Neuronal stem cell (in vitro differentiated cells): ENCODE measurements around the gene RALGPS1.

Source experiments
- DNase-seq: peaks from one replicate; pipeline ENCODE4 v3.0.0-alpha.2; 2013; ENCODE audit warnings: low spot score
- H2AFZ ChIP-seq: one replicate; pipeline ENCODE4 v1.6.1; 2013; ENCODE audit warnings: mild to moderate bottlenecking, low read length, inconsistent platforms
- H2AK5ac ChIP-seq: 2 replicates; pipeline ENCODE4 v1.6.1; 2013; ENCODE audit warnings: low read depth, mild to moderate bottlenecking, inconsistent platforms, low read length, moderate library complexity, mixed read lengths
- H2BK120ac ChIP-seq: 2 replicates; pipeline ENCODE4 v1.6.1; 2013; ENCODE audit warnings: low read depth, mild to moderate bottlenecking, inconsistent platforms, low read length, moderate library complexity, mixed read lengths
- H2BK12ac ChIP-seq: one replicate; pipeline ENCODE4 v1.6.1; 2013; ENCODE audit warnings: low read length, inconsistent platforms
- H2BK15ac ChIP-seq: 2 replicates; pipeline ENCODE4 v1.6.1; 2013; ENCODE audit warnings: mild to moderate bottlenecking, low read length, inconsistent platforms, mixed read lengths
- H2BK5ac ChIP-seq: one replicate; pipeline ENCODE4 v1.6.1; 2013; ENCODE audit warnings: inconsistent platforms, mild to moderate bottlenecking, low read length, moderate library complexity
- H3K14ac ChIP-seq: one replicate; pipeline ENCODE4 v1.6.1; 2013; ENCODE audit warnings: low read length, inconsistent platforms
- H3K18ac ChIP-seq: 2 replicates; pipeline ENCODE4 v1.6.1; 2013; ENCODE audit warnings: low read length, inconsistent platforms
- H3K23ac ChIP-seq: 2 replicates; pipeline ENCODE4 v1.6.1; 2013; ENCODE audit warnings: low read depth, mild to moderate bottlenecking, mixed read lengths, low read length, inconsistent platforms; ENCODE audit not compliant: poor library complexity
- H3K27ac ChIP-seq: replicated peaks from 3 replicates; pipeline ENCODE4 v1.5.1; 2013; ENCODE audit warnings: low read length, inconsistent platforms
- H3K27me3 ChIP-seq, 3 experiments: 2 replicates each; pipeline ENCODE4 v1.6.1; 2013; ENCODE audit warnings: low read length in 3 of 3, mild to moderate bottlenecking in 2 of 3, inconsistent platforms in 1 of 3, low read depth in 1 of 3, mixed read lengths in 1 of 3, moderate library complexity in 1 of 3; ENCODE audit not compliant: control insufficient read depth in 3 of 3, insufficient read depth in 3 of 3
- H3K36me3 ChIP-seq, 2 donors: replicated peaks in 1 of 2; 2 replicates each; pipeline ENCODE4 v1.6.1; 2013; ENCODE audit warnings: low read length in 2 of 2; ENCODE audit not compliant: control insufficient read depth in 2 of 2, insufficient read depth in 2 of 2
- H3K4ac ChIP-seq: 2 replicates; pipeline ENCODE4 v1.6.1; 2013; ENCODE audit warnings: inconsistent platforms, mild to moderate bottlenecking, low read length, moderate library complexity
- H3K4me1 ChIP-seq, 2 donors: 1 replicate in 1 of 2; 2 replicates in 1 of 2; pipeline ENCODE4 v1.6.1; 2013; ENCODE audit warnings: low read length in 2 of 2, low read depth in 1 of 2; ENCODE audit not compliant: control insufficient read depth in 2 of 2, insufficient read depth in 1 of 2
- H3K4me2 ChIP-seq: one replicate; pipeline ENCODE4 v1.6.1; 2013; ENCODE audit warnings: mild to moderate bottlenecking, low read length, inconsistent platforms; ENCODE audit not compliant: insufficient read depth, poor library complexity, severe bottlenecking
- H3K4me3 ChIP-seq, 2 donors: 2 replicates each; pipeline ENCODE4 v1.5.1; 2013; ENCODE audit warnings: low read length in 2 of 2, mild to moderate bottlenecking in 2 of 2, inconsistent platforms in 1 of 2, moderate library complexity in 1 of 2
- H3K79me1 ChIP-seq: one replicate; pipeline ENCODE4 v1.6.1; 2013; ENCODE audit warnings: low read depth, mild to moderate bottlenecking, inconsistent platforms, low read length, moderate library complexity
- H3K9ac ChIP-seq: one replicate; pipeline ENCODE4 v1.6.1; 2013; ENCODE audit warnings: mild to moderate bottlenecking, low read depth, low read length, inconsistent platforms; ENCODE audit not compliant: poor library complexity
- H3K9me3 ChIP-seq, 2 donors: replicated peaks in 1 of 2; 2 replicates each; pipeline versions ENCODE3 to v1.6.1; 2013; ENCODE audit warnings: low read length in 2 of 2, mild to moderate bottlenecking in 2 of 2, inconsistent platforms in 1 of 2, low read depth in 1 of 2, mixed read lengths in 1 of 2, moderate library complexity in 1 of 2; ENCODE audit not compliant: control insufficient read depth in 2 of 2, insufficient read depth in 1 of 2
- H4K8ac ChIP-seq: one replicate; pipeline ENCODE4 v1.6.1; 2013; ENCODE audit warnings: low read depth, mild to moderate bottlenecking, inconsistent platforms, low read length, moderate library complexity
- H4K91ac ChIP-seq: one replicate; pipeline ENCODE4 v1.6.1; 2013; ENCODE audit warnings: low read length, low read depth, mild to moderate bottlenecking, inconsistent platforms; ENCODE audit not compliant: poor library complexity
- WGBS, 2 donors: extraction: QIAGEN DNeasy Blood & Tissue Kit; methylation state at CpG; one replicate each; pipeline ENCODE4 v1.1.7; 2013; ENCODE audit warnings: missing lambda C conversion rate in 2 of 2, mixed read lengths in 1 of 2; ENCODE audit not compliant: insufficient read length in 2 of 2, insufficient replicate concordance in 1 of 2; ENCODE audit errors: extremely low coverage in 2 of 2; 5-methylcytosine and 5-hydroxymethylcytosine counted together

Gene RALGPS1

GRCh38 chr9:127091526-127091925 is 176.9 kb downstream of the RALGPS1 start:
- WGBS, 2 donors = no CpG with 5 or more reads among the region's 13 CpGs
- Histone ChIP-seq H3K4me2 (no peak overlapping the region), H3K36me3 (peaks cover 12 to 28% of the 10 kb centered on the region in 2 donors), H2AK5ac (no peak overlapping the region), H3K23ac (no peak overlapping the region), H4K91ac (no peak overlapping the region), H2BK12ac (no peak overlapping the region), H4K8ac (no peak overlapping the region), H2BK5ac (no peak overlapping the region), H3K27me3 (no peaks in the 10 kb centered on the region), H3K4ac (no peak overlapping the region), H2BK120ac (no peak overlapping the region), H3K4me1 (no peaks in the 10 kb centered on the region), H3K9ac (no peak overlapping the region), H3K27ac (no peak overlapping the region), H3K18ac (no peak overlapping the region), H3K79me1 (no peaks in the 10 kb centered on the region), H2BK15ac (no peak overlapping the region), H2AFZ (no peak overlapping the region), H3K14ac (no peak overlapping the region), H3K9me3 (no peaks in the 10 kb centered on the region), H3K4me3 (no peak overlapping the region)
- DNase-seq = no peak

GRCh38 chr9:127092041-127092608 is 177.5 kb downstream of the RALGPS1 start:
- Histone ChIP-seq H3K9me3 (no peaks in the 10 kb centered on the region), H3K27ac (no peak overlapping the region), H3K14ac (no peak overlapping the region), H2BK5ac (no peak overlapping the region), H2BK15ac (no peak overlapping the region), H3K4me3 (no peak overlapping the region), H2BK120ac (no peak overlapping the region), H3K9ac (no peak overlapping the region), H3K36me3 (peaks cover 9 to 25% of the 10 kb centered on the region in 2 donors), H3K4ac (no peak overlapping the region), H3K18ac (no peak overlapping the region), H3K4me1 (no peaks in the 10 kb centered on the region), H2AK5ac (no peak overlapping the region), H2AFZ (no peak overlapping the region), H3K4me2 (no peak overlapping the region), H3K79me1 (no peaks in the 10 kb centered on the region), H2BK12ac (no peak overlapping the region), H3K23ac (no peak overlapping the region), H3K27me3 (no peaks in the 10 kb centered on the region), H4K91ac (no peak overlapping the region), H4K8ac (no peak overlapping the region)
- WGBS, 2 donors = no CpG with 5 or more reads among the region's 11 CpGs
- no peak for DNase-seq

- H2AK5ac ChIP-seq = no peak overlapping the region
Observed at GRCh38 chr9:127093319-127094020, 178.9 kb downstream of the RALGPS1 start.

GRCh38 chr9:127095411-127095810 is 180.8 kb downstream of the RALGPS1 start:
- H3K14ac ChIP-seq = no peak overlapping the region
- no peak overlapping the region for H3K4ac ChIP-seq
- no peak overlapping the region for H4K8ac ChIP-seq
- H2BK120ac ChIP-seq = no peak overlapping the region
- H2AK5ac ChIP-seq = no peak overlapping the region
- DNase-seq = no peak
- H3K4me2 ChIP-seq = no peak overlapping the region
- no peaks in the 10 kb centered on the region for H3K79me1 ChIP-seq
- H3K4me3 ChIP-seq = no peak overlapping the region
- no peak overlapping the region for H2AFZ ChIP-seq
- no peak overlapping the region for H4K91ac ChIP-seq
- no peak overlapping the region for H3K9ac ChIP-seq
- H2BK12ac ChIP-seq = no peak overlapping the region
- no peaks in the 10 kb centered on the region for H3K27me3 ChIP-seq
- no peak overlapping the region for H3K23ac ChIP-seq
- H2BK5ac ChIP-seq = no peak overlapping the region
- H3K4me1 ChIP-seq = no peaks in the 10 kb centered on the region
- no peak overlapping the region for H3K27ac ChIP-seq
- H2BK15ac ChIP-seq = no peak overlapping the region
- WGBS, 2 donors = no CpG with 5 or more reads among the region's 5 CpGs
- H3K36me3 ChIP-seq = peaks cover 7 to 20% of the 10 kb centered on the region in 2 donors
- H3K18ac ChIP-seq = no peak overlapping the region
- no peaks in the 10 kb centered on the region for H3K9me3 ChIP-seq

More at GRCh38 chr9:127093319-127094020, 178.9 kb downstream of the RALGPS1 start:
- Histone ChIP-seq H3K36me3 (peaks cover 9 to 20% of the 10 kb centered on the region in 2 donors), H2BK12ac (no peak overlapping the region), H3K4me3 (no peak overlapping the region), H3K4me1 (no peaks in the 10 kb centered on the region), H4K8ac (no peak overlapping the region), H2BK5ac (no peak overlapping the region), H4K91ac (no peak overlapping the region), H3K27ac (no peak overlapping the region), H2AFZ (no peak overlapping the region), H3K4ac (no peak overlapping the region), H2BK15ac (no peak overlapping the region), H3K18ac (no peak overlapping the region), H2BK120ac (no peak overlapping the region), H3K9ac (peak overlapping the region; percentile 9), H3K14ac (no peak overlapping the region), H3K9me3 (no peaks in the 10 kb centered on the region), H3K27me3 (no peaks in the 10 kb centered on the region), H3K79me1 (no peaks in the 10 kb centered on the region), H3K23ac (no peak overlapping the region), H3K4me2 (no peak overlapping the region)
- no CpG with 5 or more reads among the region's 17 CpGs for WGBS, 2 donors
- DNase-seq = no peak
